Osteocyte (in vitro differentiated cells): Measurements from ENCODE around the gene SGK1. TPM values are rescaled to one million over a fixed set of nuclear protein-coding genes. Genes with fewer than 3 reads are reported as not detected.

ENCODE experiments used
- DNase-seq: peaks from one replicate; pipeline ENCODE4 v3.0.0; 2021; ENCODE audit warnings: mixed read lengths; ENCODE audit not compliant: unreplicated experiment; ENCODE audit errors: extremely low spot score
- H3K27ac Mint-ChIP-seq: one replicate; pipeline ENCODE4 v1.8.0; 2021; ENCODE audit warnings: mild to moderate bottlenecking, mixed read lengths; ENCODE audit not compliant: unreplicated experiment
- H3K27me3 Mint-ChIP-seq: one replicate; pipeline ENCODE4 v1.8.0; 2021; ENCODE audit warnings: mixed read lengths; ENCODE audit not compliant: unreplicated experiment
- H3K36me3 Mint-ChIP-seq: one replicate; pipeline ENCODE4 v1.8.0; 2021; ENCODE audit warnings: mixed read lengths; ENCODE audit not compliant: unreplicated experiment
- H3K4me1 Mint-ChIP-seq: one replicate; pipeline ENCODE4 v1.8.0; 2021; ENCODE audit warnings: mixed read lengths; ENCODE audit not compliant: unreplicated experiment
- H3K4me3 Mint-ChIP-seq: one replicate; pipeline ENCODE4 v1.8.0; 2021; ENCODE audit warnings: mild to moderate bottlenecking, moderate library complexity, mixed read lengths; ENCODE audit not compliant: unreplicated experiment
- H3K9me3 Mint-ChIP-seq: one replicate; pipeline ENCODE4 v1.8.0; 2021; ENCODE audit warnings: mixed read lengths; ENCODE audit not compliant: unreplicated experiment
- CTCF ChIP-seq: fragments of 200-600 bp; sonication (generic); IDR thresholded peaks from 2 replicates; pipeline ENCODE4 v1.5.0; 2021; ENCODE audit warnings: antibody characterized with exemption, mild to moderate bottlenecking, moderate library complexity
- total RNA-seq: library from RNA; stranded (reverse); gene quantifications from 2 replicates; pipeline ENCODE4 v1.2.1, GENCODE V29; 2021

SGK1 gene
- total RNA-seq, 1 donor from 2014 or later: 448 TPM

- no peak for DNase-seq
- TF ChIP-seq CTCF: no peak
- Mint-ChIP-seq H3K36me3 (no peaks in the 10 kb centered on the region), H3K4me1 (peaks cover 15% of the 10 kb centered on the region), H3K27ac (no peak overlapping the region), H3K27me3 (no peaks in the 10 kb centered on the region), H3K9me3 (no peaks in the 10 kb centered on the region), H3K4me3 (no peak overlapping the region)
Observed at GRCh38 chr6:134128146-134128545, 189.8 kb downstream of the SGK1 start.

- Mint-ChIP-seq H3K27me3 (no peaks in the 10 kb centered on the region), H3K9me3 (peaks cover 5% of the 10 kb centered on the region), H3K27ac (peak overlapping the region; percentile 63), H3K4me1 (peaks cover 6% of the 10 kb centered on the region), H3K36me3 (no peaks in the 10 kb centered on the region), H3K4me3 (no peak overlapping the region)
- peak; percentile 76 for TF ChIP-seq CTCF
- no peak for DNase-seq
Observed at GRCh38 chr6:134123666-134124208, 194.2 kb downstream of the SGK1 start.

- no peak for DNase-seq
- Mint-ChIP-seq H3K27ac (no peak overlapping the region), H3K9me3 (peaks cover 5% of the 10 kb centered on the region), H3K4me1 (peaks cover 6% of the 10 kb centered on the region), H3K36me3 (no peaks in the 10 kb centered on the region), H3K27me3 (no peaks in the 10 kb centered on the region), H3K4me3 (no peak overlapping the region)
- no peak for TF ChIP-seq CTCF
Observed at GRCh38 chr6:134122775-134123174, 195.1 kb downstream of the SGK1 start.

GRCh38 chr6:134119486-134119885, 198.4 kb downstream of the SGK1 start:
- no peak for TF ChIP-seq CTCF
- H3K27me3 Mint-ChIP-seq: no peaks in the 10 kb centered on the region
- no peak overlapping the region for H3K27ac Mint-ChIP-seq
- H3K9me3 Mint-ChIP-seq: peaks cover 5% of the 10 kb centered on the region
- DNase-seq: no peak
- no peak overlapping the region for H3K4me3 Mint-ChIP-seq
- no peaks in the 10 kb centered on the region for H3K36me3 Mint-ChIP-seq
- peaks cover 8% of the 10 kb centered on the region for H3K4me1 Mint-ChIP-seq
